Measurements from ENCODE around the gene NME4.
"Not testable (repeated sequence)": the region's sequence is repeated elsewhere in the genome, so short reads cannot be mapped to it uniquely, and the experiment has no call there.

GRCh38 chr16:348495-348894 lies 48.5 kb upstream of the NME4 start:
- TF ChIP-seq POLR2A (IDR thresholded peaks at IDR 0.05; ENCODE audit: low read length); GATA1 (IDR thresholded peaks at IDR 0.05; ENCODE audit: low read depth, low read length): not testable (repeated sequence)
